GM18502 (cell line): ENCODE data around the gene C9orf50.
"Not testable (repeated sequence)": the region's sequence is repeated elsewhere in the genome, so short reads cannot be mapped to it uniquely, and the experiment has no call there.

Experiments
- ATAC-seq: cut with Tn5 transposase; IDR thresholded peaks from one replicate; pipeline ENCODE4 v1.9.1; 2021; ENCODE audit warnings: mild to moderate bottlenecking; ENCODE audit not compliant: unreplicated experiment, poor library complexity

C9orf50 gene

GRCh38 chr9:129595903-129596540 lies 24.9 kb downstream of the C9orf50 start:
- no peak for ATAC-seq

- no peak for ATAC-seq
Observed at GRCh38 chr9:129595311-129595741, 25.6 kb downstream of the C9orf50 start.

GRCh38 chr9:129594632-129595031 lies 26.3 kb downstream of the C9orf50 start:
- no peak for ATAC-seq

GRCh38 chr9:129592790-129593189 lies 28.1 kb downstream of the C9orf50 start:
- not testable (repeated sequence) for ATAC-seq

- no peak for ATAC-seq
Observed at GRCh38 chr9:129591916-129592315, 29.0 kb downstream of the C9orf50 start.

GRCh38 chr9:129590466-129590865 lies 30.4 kb downstream of the C9orf50 start:
- ATAC-seq: no peak

- no peak for ATAC-seq
Observed at GRCh38 chr9:129587487-129588262, 33.2 kb downstream of the C9orf50 start.

- ATAC-seq: no peak
Observed at GRCh38 chr9:129586685-129587084, 34.2 kb downstream of the C9orf50 start.

GRCh38 chr9:129586245-129586644 lies 34.7 kb downstream of the C9orf50 start:
- no peak for ATAC-seq

- no peak for ATAC-seq
Observed at GRCh38 chr9:129585352-129585751, 35.5 kb downstream of the C9orf50 start.

- no peak for ATAC-seq
Observed at GRCh38 chr9:129584136-129584535, 36.8 kb downstream of the C9orf50 start.

GRCh38 chr9:129583308-129584038 lies 37.4 kb downstream of the C9orf50 start:
- no peak for ATAC-seq

GRCh38 chr9:129582855-129583254 lies 38.0 kb downstream of the C9orf50 start:
- no peak for ATAC-seq

- no peak for ATAC-seq
Observed at GRCh38 chr9:129581505-129582189, 39.3 kb downstream of the C9orf50 start.

GRCh38 chr9:129580211-129580915 lies 40.5 kb downstream of the C9orf50 start:
- peak; percentile 67 for ATAC-seq

- ATAC-seq: no peak
Observed at GRCh38 chr9:129579294-129579693, 41.6 kb downstream of the C9orf50 start.

- ATAC-seq: no peak
Observed at GRCh38 chr9:129576546-129577543, 44.1 kb downstream of the C9orf50 start.

- no peak for ATAC-seq
Observed at GRCh38 chr9:129575818-129576217, 45.1 kb downstream of the C9orf50 start.
